GM12801 (cell line): ENCODE measurements around the gene PTPRG.

Experiments
- CTCF ChIP-seq: IDR thresholded peaks from one replicate; pipeline ENCODE4 v1.5.1; 2011; ENCODE audit warnings: control low read depth; ENCODE audit not compliant: insufficient read length; ENCODE audit errors: extremely low read depth

Gene PTPRG

GRCh38 chr3:61527011-61527410 lies 34.4 kb upstream of the PTPRG start:
- TF ChIP-seq CTCF = no peak

GRCh38 chr3:61530355-61530754 lies 31.0 kb upstream of the PTPRG start:
- no peak for TF ChIP-seq CTCF

- no peak for TF ChIP-seq CTCF
These were observed 29.8 kb upstream of the PTPRG start for GRCh38 chr3:61531528-61531927.

GRCh38 chr3:61532739-61533500 lies 28.5 kb upstream of the PTPRG start:
- TF ChIP-seq CTCF = no peak

GRCh38 chr3:61535826-61536225 lies 25.5 kb upstream of the PTPRG start:
- no peak for TF ChIP-seq CTCF

- no peak for TF ChIP-seq CTCF
These were observed 24.0 kb upstream of the PTPRG start for GRCh38 chr3:61537366-61537765.

GRCh38 chr3:61538486-61538885 lies 22.9 kb upstream of the PTPRG start:
- TF ChIP-seq CTCF = no peak
